Measurements from ENCODE around the gene FFAR3. TPM values are rescaled to one million over a fixed set of nuclear protein-coding genes. Genes with fewer than 3 reads are reported as not detected.

Gene FFAR3
- total and polyA plus RNA-seq, 9 of the 15 experiments (the other 6 are each of a cell fraction or from before 2014, with no cell fraction given): not detected

DNA sequence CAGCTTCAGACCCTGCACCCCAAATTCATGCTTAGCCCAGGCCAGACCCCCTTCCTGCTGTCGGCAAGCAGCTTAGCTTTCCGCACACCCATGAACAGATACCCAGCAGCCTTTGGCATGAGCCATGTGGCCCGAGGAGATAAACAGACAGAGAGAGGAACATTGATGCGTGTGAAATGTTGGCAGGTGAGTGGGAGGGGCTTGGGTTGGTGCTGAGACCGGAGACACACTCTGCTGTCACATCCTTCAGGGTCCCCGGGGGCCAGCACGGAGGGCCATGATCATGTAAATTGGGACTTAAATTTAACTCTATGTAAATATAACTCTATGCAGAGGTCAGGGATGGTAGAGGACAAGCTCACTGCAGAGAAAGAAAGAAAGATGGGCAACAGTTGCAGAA lies 27.8 kb upstream of the FFAR3 start:
- Histone ChIP-seq H3K9ac (ENCODE audit: insufficient read depth in 1 of 2, low read depth in 2 of 2, low read length in 2 of 2) (no peak overlapping the region), H3K27me3 (ENCODE audit: control insufficient read depth in 2 of 2, insufficient read depth in 2 of 2, low read length in 2 of 2) (no peaks in the 10 kb centered on the region), H3K4me1 (replicated peaks in 1 of 2; ENCODE audit: control insufficient read depth in 2 of 2, insufficient read depth in 2 of 2, low read length in 2 of 2) (peaks cover 2 to 8% of the 10 kb centered on the region in 2 experiments; a peak in 4 of 5 replicates), H3K4me2 (ENCODE audit: insufficient read depth, low read length) (no peak overlapping the region), H3K27ac (ENCODE audit: extremely low read depth, low read depth, low read length) (no peak overlapping the region), H2AFZ (ENCODE audit: low read depth, low read length) (no peak overlapping the region), H3K36me3 (ENCODE audit: control insufficient read depth, insufficient read depth, low read length) (no peaks in the 10 kb centered on the region), H3K9me3 (replicated peaks; ENCODE audit: control insufficient read depth, insufficient read depth, low read depth, low read length) (no peaks in the 10 kb centered on the region), H4K20me1 (replicated peaks; ENCODE audit: control insufficient read depth, insufficient read depth, low read length) (no peaks in the 10 kb centered on the region), H3K9me1 (ENCODE audit: control insufficient read depth, insufficient read depth, low read length) (no peaks in the 10 kb centered on the region), H3K79me2 (ENCODE audit: control insufficient read depth, insufficient read depth, low read length) (no peaks in the 10 kb centered on the region), H3K4me3 (no peak overlapping the region)
- ATAC-seq (no peak), DNase-seq (ENCODE audit: extremely low read depth in 1 of 4, low spot score in 3 of 4) (no peak), FAIRE-seq (no peak)
- no TSS peak for BruUV-seq (replicated peaks)
- ChIA-PET CTCF (ENCODE audit: low intra/inter-chr PET ratio) (no interaction called here), POLR2A (interaction anchor here (1.5 kb wide), 1 partner anchor 11 kb away, joined by 5 read pairs; no protein-coding TSS in a partner anchor)
- intact Hi-C loops (cut with micrococcal nuclease) (no loop called here), in situ Hi-C loops (cut with MboI) (loop anchor here (10.0 kb wide), 1 partner anchor 56 kb away; no protein-coding TSS in a partner anchor)
- TF ChIP-seq BHLHE40 (IDR thresholded peaks at IDR 0.05; ENCODE audit: low read length) (peak; percentile 46; the same call in 1 of the 2 replicates), PRPF4 (IDR thresholded peaks at IDR 0.05; ENCODE audit: insufficient read depth, low read depth, low read length, poor library complexity, severe bottlenecking) (no peak), TCF3 (CRISPR knock-in tag; IDR thresholded peaks at IDR 0.05) (peak; percentile 49), CBFA2T3 (IDR thresholded peaks at IDR 0.05) (peak; percentile 18)
- WGBS (ENCODE audit: insufficient coverage, low coverage, missing lambda C conversion rate): 22% methylated on average over 6 of the region's 7 CpGs

- DNase-seq (ENCODE audit: extremely low read depth in 1 of 4, low spot score in 3 of 4) (peak in 1 of 4 experiments; percentile 3), FAIRE-seq (no peak), ATAC-seq (no peak)
- WGBS (ENCODE audit: insufficient coverage, low coverage, missing lambda C conversion rate): 38% methylated on average over 11 of the region's 14 CpGs
- no peak overlapping the region for H3K4me2 ChIP-seq (ENCODE audit: insufficient read depth, low read length)
- peaks cover 2 to 8% of the 10 kb centered on the region in 2 experiments; a peak in 4 of 5 replicates for H3K4me1 ChIP-seq (replicated peaks in 1 of 2; ENCODE audit: control insufficient read depth in 2 of 2, insufficient read depth in 2 of 2, low read length in 2 of 2)
- BruUV-seq (replicated peaks): no TSS peak
- no peak overlapping the region for H3K4me3 ChIP-seq
- intact Hi-C loops (cut with micrococcal nuclease) (no loop called here), in situ Hi-C loops (cut with MboI) (loop anchor here (10.0 kb wide), 1 partner anchor 57 kb away; no protein-coding TSS in a partner anchor)
- H3K9me1 ChIP-seq (ENCODE audit: control insufficient read depth, insufficient read depth, low read length): no peaks in the 10 kb centered on the region
- ChIA-PET POLR2A (no interaction called here), CTCF (ENCODE audit: low intra/inter-chr PET ratio) (no interaction called here)
- H3K9me3 ChIP-seq (replicated peaks; ENCODE audit: control insufficient read depth, insufficient read depth, low read depth, low read length): no peaks in the 10 kb centered on the region
- H3K79me2 ChIP-seq (ENCODE audit: control insufficient read depth, insufficient read depth, low read length): no peaks in the 10 kb centered on the region
- H3K36me3 ChIP-seq (ENCODE audit: control insufficient read depth, insufficient read depth, low read length): no peaks in the 10 kb centered on the region
- H4K20me1 ChIP-seq (replicated peaks; ENCODE audit: control insufficient read depth, insufficient read depth, low read length): no peaks in the 10 kb centered on the region
- no peak overlapping the region for H3K9ac ChIP-seq (ENCODE audit: insufficient read depth in 1 of 2, low read depth in 2 of 2, low read length in 2 of 2)
- H3K27ac ChIP-seq (ENCODE audit: extremely low read depth, low read depth, low read length): no peak overlapping the region
- no peak overlapping the region for H2AFZ ChIP-seq (ENCODE audit: low read depth, low read length)
- no peaks in the 10 kb centered on the region for H3K27me3 ChIP-seq (ENCODE audit: control insufficient read depth in 2 of 2, insufficient read depth in 2 of 2, low read length in 2 of 2)
- TF ChIP-seq CREB5 (CRISPR knock-in tag; IDR thresholded peaks at IDR 0.05) (no peak), ZNF23 (CRISPR knock-in tag; IDR thresholded peaks at IDR 0.05) (no peak), ATF6 (CRISPR knock-in tag; IDR thresholded peaks at IDR 0.05) (no peak), ZBTB33 (CRISPR knock-in tag; IDR thresholded peaks at IDR 0.05) (no peak), HDAC2 (IDR thresholded peaks at IDR 0.05) (no peak), ZNF764 (CRISPR knock-in tag; IDR thresholded peaks at IDR 0.05; ENCODE audit: low read depth) (no peak)
These were observed 26.6 kb upstream of the FFAR3 start for GRCh38 chr19:35331551-35332214.
